Measurements from ENCODE around the gene SCARB1. TPM values are rescaled to one million over a fixed set of nuclear protein-coding genes. Genes with fewer than 3 reads are reported as not detected.

The SCARB1 gene
- total RNA-seq, 1 experiment from 2014 or later = 359 TPM

DNA sequence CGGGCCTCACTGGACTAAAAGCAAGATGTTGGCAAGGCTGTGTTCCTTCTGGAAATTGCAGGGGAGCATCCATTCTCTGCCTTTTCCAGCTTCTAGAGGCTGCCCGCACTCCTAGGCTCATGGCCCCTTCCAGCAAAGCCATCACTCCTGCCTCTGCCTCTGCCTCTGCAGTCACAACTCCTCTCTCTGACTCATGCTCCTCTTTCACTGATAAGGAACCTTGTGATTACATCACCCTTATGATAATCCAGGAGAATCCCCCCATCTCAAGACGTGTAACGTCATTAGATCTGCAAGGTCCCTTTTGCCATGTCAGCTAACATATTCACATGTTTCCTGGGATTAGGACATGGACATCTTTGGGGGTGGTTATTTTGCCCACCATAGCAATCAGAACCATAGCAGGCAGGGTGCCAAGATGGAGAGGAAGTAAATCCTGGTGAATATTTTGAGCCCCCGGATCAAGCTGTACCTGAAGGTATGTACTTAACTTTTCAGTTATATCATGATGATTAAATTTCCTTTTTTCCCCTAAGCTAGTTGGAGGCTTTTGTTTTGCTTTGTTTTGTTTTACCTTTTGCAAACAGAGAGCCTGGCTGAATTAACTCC, 123.6 kb downstream of the SCARB1 start:
- H3K27me3 ChIP-seq (ENCODE audit: control insufficient read depth, insufficient read depth, low read length) = no peaks in the 10 kb centered on the region
- no TSS peak for BruUV-seq (replicated peaks)
- ChIA-PET POLR2A (no interaction called here), CTCF (interaction anchor here (0.6 kb wide), 1 partner anchor 15 kb away, joined by 3 read pairs; no protein-coding TSS in a partner anchor)
- H3K36me3 ChIP-seq (ENCODE audit: control insufficient read depth, insufficient read depth, low read length) = no peaks in the 10 kb centered on the region
- peaks cover 3% of the 10 kb centered on the region; the same call in 1 of the 2 replicates for H3K9me3 ChIP-seq (ENCODE audit: control insufficient read depth, insufficient read depth, low read depth, low read length)
- intact Hi-C loops (cut with micrococcal nuclease; ENCODE audit: unreplicated experiment) = no loop called here
- ATAC-seq (no peak), DNase-seq (ENCODE audit: low read depth, low spot score) (no peak)
- in situ Hi-C loops (cut with HindIII; ENCODE audit: low pct_unique_long_range_greater_than_20kb, low sequenced_read_pairs) = no loop called here
- H3K27ac ChIP-seq (ENCODE audit: low read length) = peak overlapping the region; percentile 100
- H3K4me3 ChIP-seq (ENCODE audit: low read depth in 2 of 2, low read length in 2 of 2) = no peak overlapping the region
- H3K4me1 ChIP-seq (ENCODE audit: control insufficient read depth, insufficient read depth, low read length) = peaks cover 85% of the 10 kb centered on the region
- TF ChIP-seq, protein P1, sequence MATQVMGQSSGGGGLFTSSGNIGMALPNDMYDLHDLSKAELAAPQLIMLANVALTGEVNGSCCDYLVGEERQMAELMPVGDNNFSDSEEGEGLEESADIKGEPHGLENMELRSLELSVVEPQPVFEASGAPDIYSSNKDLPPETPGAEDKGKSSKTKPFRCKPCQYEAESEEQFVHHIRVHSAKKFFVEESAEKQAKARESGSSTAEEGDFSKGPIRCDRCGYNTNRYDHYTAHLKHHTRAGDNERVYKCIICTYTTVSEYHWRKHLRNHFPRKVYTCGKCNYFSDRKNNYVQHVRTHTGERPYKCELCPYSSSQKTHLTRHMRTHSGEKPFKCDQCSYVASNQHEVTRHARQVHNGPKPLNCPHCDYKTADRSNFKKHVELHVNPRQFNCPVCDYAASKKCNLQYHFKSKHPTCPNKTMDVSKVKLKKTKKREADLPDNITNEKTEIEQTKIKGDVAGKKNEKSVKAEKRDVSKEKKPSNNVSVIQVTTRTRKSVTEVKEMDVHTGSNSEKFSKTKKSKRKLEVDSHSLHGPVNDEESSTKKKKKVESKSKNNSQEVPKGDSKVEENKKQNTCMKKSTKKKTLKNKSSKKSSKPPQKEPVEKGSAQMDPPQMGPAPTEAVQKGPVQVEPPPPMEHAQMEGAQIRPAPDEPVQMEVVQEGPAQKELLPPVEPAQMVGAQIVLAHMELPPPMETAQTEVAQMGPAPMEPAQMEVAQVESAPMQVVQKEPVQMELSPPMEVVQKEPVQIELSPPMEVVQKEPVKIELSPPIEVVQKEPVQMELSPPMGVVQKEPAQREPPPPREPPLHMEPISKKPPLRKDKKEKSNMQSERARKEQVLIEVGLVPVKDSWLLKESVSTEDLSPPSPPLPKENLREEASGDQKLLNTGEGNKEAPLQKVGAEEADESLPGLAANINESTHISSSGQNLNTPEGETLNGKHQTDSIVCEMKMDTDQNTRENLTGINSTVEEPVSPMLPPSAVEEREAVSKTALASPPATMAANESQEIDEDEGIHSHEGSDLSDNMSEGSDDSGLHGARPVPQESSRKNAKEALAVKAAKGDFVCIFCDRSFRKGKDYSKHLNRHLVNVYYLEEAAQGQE (IDR thresholded peaks at IDR 0.05; ENCODE audit: insufficient read depth in 1 of 2, low read depth in 2 of 2, low read length in 1 of 2) = no peak
- TF ChIP-seq TCF7L2 (IDR thresholded peaks at IDR 0.05; ENCODE audit: low read depth, low read length) (no peak), POLR2AphosphoS5 (IDR thresholded peaks at IDR 0.05; ENCODE audit: low read depth, low read length) (no peak), SIN3A (IDR thresholded peaks at IDR 0.05; ENCODE audit: borderline replicate concordance, insufficient read depth, low read depth, low read length) (no peak), CTCF (IDR thresholded peaks at IDR 0.05) (no peak)

DNA sequence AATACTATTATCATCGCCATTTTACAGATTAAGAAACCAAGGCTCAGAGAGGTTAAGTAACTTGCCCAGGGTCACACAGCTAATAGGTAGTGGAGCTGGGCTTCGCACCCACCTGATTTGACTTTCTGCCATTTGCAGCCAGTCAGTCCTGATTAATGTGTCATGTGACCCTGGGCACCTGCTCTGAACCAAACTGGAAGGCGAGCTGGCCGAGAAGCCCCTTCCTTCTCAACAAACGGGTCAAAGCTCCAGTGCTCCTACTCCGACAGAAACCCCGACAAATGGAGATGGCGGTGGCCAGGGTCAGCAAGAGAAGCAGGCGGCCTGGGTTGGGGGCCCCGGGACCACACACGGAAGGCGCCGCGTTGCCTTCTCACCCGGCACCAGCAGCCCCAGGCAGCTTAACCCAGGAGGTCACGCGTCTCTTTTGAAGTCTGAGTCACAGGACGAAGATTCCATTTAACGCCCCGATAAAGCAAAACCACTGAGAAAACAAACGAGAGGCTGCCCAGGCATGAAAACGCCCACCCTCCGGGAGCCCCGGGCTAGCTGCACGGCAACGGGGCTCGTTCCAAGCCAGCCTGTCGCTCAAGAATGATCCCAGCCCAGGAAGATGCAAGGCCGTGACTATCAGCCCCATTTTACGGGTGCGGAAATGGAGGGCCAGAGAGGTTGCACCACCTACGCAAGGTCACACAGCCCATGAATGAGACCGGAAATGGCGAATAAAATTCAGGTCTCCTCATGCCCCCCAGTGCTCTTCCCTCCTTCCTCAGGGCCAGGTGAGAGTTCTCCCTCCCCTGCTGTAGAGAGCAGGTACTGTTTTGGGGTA, 124.8 kb downstream of the SCARB1 start:
- no peaks in the 10 kb centered on the region for H3K27me3 ChIP-seq (ENCODE audit: control insufficient read depth, insufficient read depth, low read length)
- H3K27ac ChIP-seq (ENCODE audit: low read length) = peak overlapping the region; percentile 100
- DNase-seq (ENCODE audit: low read depth, low spot score) (no peak), ATAC-seq (no peak)
- POLR2A ChIA-PET = no interaction called here
- TF ChIP-seq TCF7L2 (IDR thresholded peaks at IDR 0.05; ENCODE audit: low read depth, low read length) = peak; percentile 87
- TF ChIP-seq POLR2AphosphoS5 (IDR thresholded peaks at IDR 0.05; ENCODE audit: low read depth, low read length) = no peak
- H3K4me3 ChIP-seq (ENCODE audit: low read depth in 2 of 2, low read length in 2 of 2) = no peak overlapping the region
- peaks cover 85% of the 10 kb centered on the region for H3K4me1 ChIP-seq (ENCODE audit: control insufficient read depth, insufficient read depth, low read length)
- in situ Hi-C loops (cut with HindIII; ENCODE audit: low pct_unique_long_range_greater_than_20kb, low sequenced_read_pairs) = no loop called here
- peaks cover 3% of the 10 kb centered on the region; the same call in 1 of the 2 replicates for H3K9me3 ChIP-seq (ENCODE audit: control insufficient read depth, insufficient read depth, low read depth, low read length)
- no TSS peak for BruUV-seq (replicated peaks)
- H3K36me3 ChIP-seq (ENCODE audit: control insufficient read depth, insufficient read depth, low read length) = no peaks in the 10 kb centered on the region
- intact Hi-C loops (cut with micrococcal nuclease; ENCODE audit: unreplicated experiment) = no loop called here
- CTCF ChIA-PET = no interaction called here

Measured in Panc1 (cell line).